GM10266 (cell line): ENCODE results near the gene ACTMAP.

Experiments
- DNase-seq: peaks from one replicate; pipeline ENCODE4 v3.0.0; 2012; ENCODE audit errors: extremely low spot score
- TF ChIP-seq, protein P1 (sequence below): IDR thresholded peaks from 2 replicates; pipeline ENCODE4 v1.5.1; 2012; ENCODE audit warnings: mild to moderate bottlenecking, low read depth; ENCODE audit not compliant: control insufficient read depth, insufficient read depth; ENCODE audit errors: missing control alignments

ACTMAP gene

DNA sequence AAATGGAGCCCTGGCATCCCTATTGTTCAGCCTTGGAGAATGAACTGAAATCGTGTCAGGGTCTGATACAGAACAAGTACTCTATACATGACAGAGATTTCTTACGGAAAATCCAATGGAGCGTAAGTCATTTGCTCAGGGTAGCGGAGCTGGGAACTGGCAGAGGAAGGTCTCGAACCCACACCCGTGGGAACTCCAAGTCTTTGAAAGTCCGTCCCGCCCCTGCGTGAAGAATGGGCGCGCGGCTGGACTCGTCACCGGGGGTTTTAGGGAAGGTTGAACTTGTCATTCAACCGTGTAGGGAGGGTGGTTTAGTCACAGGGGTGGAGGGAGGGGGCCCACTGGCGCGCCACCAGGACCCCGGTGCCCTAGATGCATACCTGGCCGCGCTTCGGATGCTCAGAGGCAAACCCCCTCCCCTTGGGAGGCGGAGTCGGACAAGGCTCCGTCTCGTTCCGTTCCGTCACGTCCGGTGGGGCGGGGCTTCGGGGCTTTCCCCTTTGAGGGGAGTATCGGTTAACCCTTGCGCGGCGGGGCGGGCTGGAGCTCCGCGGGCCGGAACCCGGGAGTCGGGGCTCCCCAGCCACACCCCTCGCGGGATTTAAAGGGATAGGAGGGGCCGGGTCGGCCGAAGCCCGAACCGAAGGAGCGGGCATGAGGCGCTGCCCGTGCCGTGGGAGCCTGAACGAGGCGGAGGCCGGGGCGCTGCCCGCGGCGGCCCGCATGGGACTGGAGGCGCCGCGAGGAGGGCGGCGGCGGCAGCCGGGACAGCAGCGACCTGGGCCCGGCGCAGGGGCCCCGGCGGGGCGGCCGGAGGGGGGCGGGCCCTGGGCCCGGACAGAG lies 33.6 kb downstream of the ACTMAP start, which contains the start of the genes COQ8B and ITPKC:
TSS of gene COQ8B (minus strand) at position 405 of the 843 bp plus-strand sequence. CDS start 2,254 bp downstream, outside the sequence.
TSS of gene ITPKC (plus strand) at position 631 of the 843 bp plus-strand sequence. CDS start at position 655, 24 bp downstream.
- DNase-seq = peak; percentile 99
- TF ChIP-seq, protein P1, sequence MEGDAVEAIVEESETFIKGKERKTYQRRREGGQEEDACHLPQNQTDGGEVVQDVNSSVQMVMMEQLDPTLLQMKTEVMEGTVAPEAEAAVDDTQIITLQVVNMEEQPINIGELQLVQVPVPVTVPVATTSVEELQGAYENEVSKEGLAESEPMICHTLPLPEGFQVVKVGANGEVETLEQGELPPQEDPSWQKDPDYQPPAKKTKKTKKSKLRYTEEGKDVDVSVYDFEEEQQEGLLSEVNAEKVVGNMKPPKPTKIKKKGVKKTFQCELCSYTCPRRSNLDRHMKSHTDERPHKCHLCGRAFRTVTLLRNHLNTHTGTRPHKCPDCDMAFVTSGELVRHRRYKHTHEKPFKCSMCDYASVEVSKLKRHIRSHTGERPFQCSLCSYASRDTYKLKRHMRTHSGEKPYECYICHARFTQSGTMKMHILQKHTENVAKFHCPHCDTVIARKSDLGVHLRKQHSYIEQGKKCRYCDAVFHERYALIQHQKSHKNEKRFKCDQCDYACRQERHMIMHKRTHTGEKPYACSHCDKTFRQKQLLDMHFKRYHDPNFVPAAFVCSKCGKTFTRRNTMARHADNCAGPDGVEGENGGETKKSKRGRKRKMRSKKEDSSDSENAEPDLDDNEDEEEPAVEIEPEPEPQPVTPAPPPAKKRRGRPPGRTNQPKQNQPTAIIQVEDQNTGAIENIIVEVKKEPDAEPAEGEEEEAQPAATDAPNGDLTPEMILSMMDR = no peak

DNA sequence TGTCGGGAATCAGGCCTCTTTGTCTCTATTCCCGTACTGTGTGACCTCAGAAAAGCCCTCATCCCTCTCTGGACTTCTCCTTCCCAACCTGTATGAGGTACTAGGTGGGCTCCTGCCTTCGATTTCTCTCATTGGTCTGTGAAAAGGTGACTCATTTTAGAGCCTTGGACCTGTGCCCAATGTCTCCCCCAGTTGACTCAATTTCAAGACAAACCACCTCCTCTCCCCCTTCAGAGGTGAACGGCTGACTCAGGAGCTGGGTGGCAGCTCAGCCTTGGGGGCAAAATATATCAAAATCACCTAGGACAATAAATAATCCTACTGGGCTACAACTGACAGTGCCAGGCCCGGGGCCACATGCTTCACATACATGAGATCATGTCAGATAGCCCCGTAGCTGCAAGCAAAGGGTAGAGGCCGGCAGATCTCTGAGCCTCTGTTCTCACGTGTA lies 34.2 kb downstream of the ACTMAP start:
- TF ChIP-seq, protein P1 = no peak
- DNase-seq = peak; percentile 46

GRCh38 chr19:40714441-40715299 lies 35.6 kb downstream of the ACTMAP start:
- TF ChIP-seq, protein P1 = no peak
- DNase-seq = peak; percentile 95

- DNase-seq = no peak
- TF ChIP-seq, protein P1 = no peak
These were observed 36.3 kb downstream of the ACTMAP start for GRCh38 chr19:40713939-40714338.

- TF ChIP-seq, protein P1 = no peak
- no peak for DNase-seq
These were observed 40.5 kb downstream of the ACTMAP start for GRCh38 chr19:40709817-40710216.

DNA sequence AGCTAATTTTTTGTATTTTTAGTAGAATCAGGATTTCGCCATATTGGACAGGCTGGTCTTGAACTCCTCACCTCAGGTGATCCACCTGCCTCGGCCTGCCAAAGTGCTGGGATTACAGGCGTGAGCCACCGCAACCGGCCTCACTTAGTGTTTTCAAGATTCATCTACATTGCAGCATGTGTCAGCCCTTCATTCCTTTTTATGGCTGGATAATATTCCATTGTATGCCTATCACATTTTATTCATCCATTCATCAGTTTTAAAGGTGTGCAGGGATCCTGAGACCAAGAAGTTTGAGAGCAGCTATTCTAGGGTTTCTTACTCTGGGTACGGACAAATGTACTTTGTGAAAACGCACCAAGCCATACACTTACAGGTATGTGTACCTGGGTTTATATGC lies 42.7 kb downstream of the ACTMAP start:
- TF ChIP-seq, protein P1 = no peak
- no peak for DNase-seq
